ENCODE data around the gene DPF1.

Gene DPF1

GRCh38 chr19:38194061-38194701 lies 29.8 kb downstream of the DPF1 start:
- no peaks in the 10 kb centered on the region for H3K4me1 ChIP-seq (ENCODE audit: insufficient read depth, low read length)
- H3K9me3 ChIP-seq (ENCODE audit: low read length), result no peaks in the 10 kb centered on the region
- no peaks in the 10 kb centered on the region for H3K27me3 ChIP-seq (ENCODE audit: control insufficient read depth in 1 of 2, insufficient read depth in 2 of 2, low read length in 2 of 2)
- no peaks in the 10 kb centered on the region for H3K36me3 ChIP-seq (ENCODE audit: insufficient read depth, low read length)
- no peak overlapping the region for H3K9ac ChIP-seq (ENCODE audit: low read length)
- no peak overlapping the region for H3K4me3 ChIP-seq (ENCODE audit: low read depth in 1 of 2, low read length in 2 of 2)
- H3K27ac ChIP-seq (ENCODE audit: low read depth, low read length), result no peak overlapping the region

GRCh38 chr19:38193445-38193844 lies 30.6 kb downstream of the DPF1 start:
- no peaks in the 10 kb centered on the region for H3K4me1 ChIP-seq (ENCODE audit: insufficient read depth, low read length)
- H3K4me3 ChIP-seq (ENCODE audit: low read depth in 1 of 2, low read length in 2 of 2), result no peak overlapping the region
- no peak overlapping the region for H3K27ac ChIP-seq (ENCODE audit: low read depth, low read length)
- no peaks in the 10 kb centered on the region for H3K9me3 ChIP-seq (ENCODE audit: low read length)
- H3K27me3 ChIP-seq (ENCODE audit: control insufficient read depth in 1 of 2, insufficient read depth in 2 of 2, low read length in 2 of 2), result no peaks in the 10 kb centered on the region
- H3K36me3 ChIP-seq (ENCODE audit: insufficient read depth, low read length), result no peaks in the 10 kb centered on the region
- H3K9ac ChIP-seq (ENCODE audit: low read length), result no peak overlapping the region

GRCh38 chr19:38191747-38192146 lies 32.3 kb downstream of the DPF1 start:
- Histone ChIP-seq H3K36me3 (ENCODE audit: insufficient read depth, low read length) (no peaks in the 10 kb centered on the region), H3K27me3 (ENCODE audit: control insufficient read depth in 1 of 2, insufficient read depth in 2 of 2, low read length in 2 of 2) (no peaks in the 10 kb centered on the region), H3K4me3 (ENCODE audit: low read depth in 1 of 2, low read length in 2 of 2) (no peak overlapping the region), H3K9ac (ENCODE audit: low read length) (no peak overlapping the region), H3K27ac (ENCODE audit: low read depth, low read length) (no peak overlapping the region), H3K9me3 (ENCODE audit: low read length) (no peaks in the 10 kb centered on the region), H3K4me1 (ENCODE audit: insufficient read depth, low read length) (no peaks in the 10 kb centered on the region)

- Histone ChIP-seq H3K27me3 (ENCODE audit: control insufficient read depth in 1 of 2, insufficient read depth in 2 of 2, low read length in 2 of 2) (no peaks in the 10 kb centered on the region), H3K9me3 (ENCODE audit: low read length) (no peaks in the 10 kb centered on the region), H3K4me1 (ENCODE audit: insufficient read depth, low read length) (no peaks in the 10 kb centered on the region), H3K4me3 (ENCODE audit: low read depth in 1 of 2, low read length in 2 of 2) (no peak overlapping the region), H3K36me3 (ENCODE audit: insufficient read depth, low read length) (no peaks in the 10 kb centered on the region), H3K9ac (ENCODE audit: low read length) (no peak overlapping the region), H3K27ac (ENCODE audit: low read depth, low read length) (no peak overlapping the region)
These were observed 33.2 kb downstream of the DPF1 start for GRCh38 chr19:38190793-38191192.

- no peaks in the 10 kb centered on the region for H3K36me3 ChIP-seq (ENCODE audit: insufficient read depth, low read length)
These were observed 34.0 kb downstream of the DPF1 start for GRCh38 chr19:38190061-38190460.

GRCh38 chr19:38185562-38185961 lies 38.5 kb downstream of the DPF1 start:
- Histone ChIP-seq H3K4me3 (ENCODE audit: low read depth in 1 of 2, low read length in 2 of 2) (no peak overlapping the region), H3K9ac (ENCODE audit: low read length) (no peak overlapping the region), H3K4me1 (ENCODE audit: insufficient read depth, low read length) (no peaks in the 10 kb centered on the region), H3K9me3 (ENCODE audit: low read length) (no peaks in the 10 kb centered on the region), H3K36me3 (ENCODE audit: insufficient read depth, low read length) (peaks cover 6% of the 10 kb centered on the region), H3K27me3 (ENCODE audit: control insufficient read depth in 1 of 2, insufficient read depth in 2 of 2, low read length in 2 of 2) (no peaks in the 10 kb centered on the region), H3K27ac (ENCODE audit: low read depth, low read length) (no peak overlapping the region)

More at GRCh38 chr19:38190061-38190460, 34.0 kb downstream of the DPF1 start:
- Histone ChIP-seq H3K9me3 (ENCODE audit: low read length) (no peaks in the 10 kb centered on the region), H3K4me1 (ENCODE audit: insufficient read depth, low read length) (no peaks in the 10 kb centered on the region), H3K4me3 (ENCODE audit: low read depth in 1 of 2, low read length in 2 of 2) (no peak overlapping the region), H3K27me3 (ENCODE audit: control insufficient read depth in 1 of 2, insufficient read depth in 2 of 2, low read length in 2 of 2) (no peaks in the 10 kb centered on the region), H3K27ac (ENCODE audit: low read depth, low read length) (no peak overlapping the region), H3K9ac (ENCODE audit: low read length) (no peak overlapping the region)

GRCh38 chr19:38184815-38185214 lies 39.2 kb downstream of the DPF1 start:
- no peaks in the 10 kb centered on the region for H3K4me1 ChIP-seq (ENCODE audit: insufficient read depth, low read length)
- peaks cover 6% of the 10 kb centered on the region for H3K36me3 ChIP-seq (ENCODE audit: insufficient read depth, low read length)
- H3K4me3 ChIP-seq (ENCODE audit: low read depth in 1 of 2, low read length in 2 of 2), result no peak overlapping the region
- no peaks in the 10 kb centered on the region for H3K27me3 ChIP-seq (ENCODE audit: control insufficient read depth in 1 of 2, insufficient read depth in 2 of 2, low read length in 2 of 2)
- no peak overlapping the region for H3K27ac ChIP-seq (ENCODE audit: low read depth, low read length)
- H3K9me3 ChIP-seq (ENCODE audit: low read length), result no peaks in the 10 kb centered on the region
- no peak overlapping the region for H3K9ac ChIP-seq (ENCODE audit: low read length)

GRCh38 chr19:38183251-38183897 lies 40.6 kb downstream of the DPF1 start:
- Histone ChIP-seq H3K4me3 (ENCODE audit: low read depth in 1 of 2, low read length in 2 of 2) (peak overlapping the region in 1 of 2 donors; percentile 52), H3K4me1 (ENCODE audit: insufficient read depth, low read length) (no peaks in the 10 kb centered on the region), H3K27ac (ENCODE audit: low read depth, low read length) (no peak overlapping the region), H3K9me3 (ENCODE audit: low read length) (no peaks in the 10 kb centered on the region), H3K9ac (ENCODE audit: low read length) (no peak overlapping the region), H3K27me3 (ENCODE audit: control insufficient read depth in 1 of 2, insufficient read depth in 2 of 2, low read length in 2 of 2) (no peaks in the 10 kb centered on the region), H3K36me3 (ENCODE audit: insufficient read depth, low read length) (peaks cover 6% of the 10 kb centered on the region)

GRCh38 chr19:38182536-38183210 lies 41.3 kb downstream of the DPF1 start:
- peaks cover 6% of the 10 kb centered on the region for H3K36me3 ChIP-seq (ENCODE audit: insufficient read depth, low read length)
- no peaks in the 10 kb centered on the region for H3K4me1 ChIP-seq (ENCODE audit: insufficient read depth, low read length)
- no peaks in the 10 kb centered on the region for H3K27me3 ChIP-seq (ENCODE audit: control insufficient read depth in 1 of 2, insufficient read depth in 2 of 2, low read length in 2 of 2)
- H3K4me3 ChIP-seq (ENCODE audit: low read depth in 1 of 2, low read length in 2 of 2), result no peak overlapping the region
- H3K27ac ChIP-seq (ENCODE audit: low read depth, low read length), result no peak overlapping the region
- H3K9me3 ChIP-seq (ENCODE audit: low read length), result no peaks in the 10 kb centered on the region
- H3K9ac ChIP-seq (ENCODE audit: low read length), result no peak overlapping the region

GRCh38 chr19:38180071-38180470 lies 44.0 kb downstream of the DPF1 start:
- Histone ChIP-seq H3K4me3 (ENCODE audit: low read depth in 1 of 2, low read length in 2 of 2) (no peak overlapping the region), H3K9me3 (ENCODE audit: low read length) (no peaks in the 10 kb centered on the region), H3K4me1 (ENCODE audit: insufficient read depth, low read length) (no peaks in the 10 kb centered on the region)

GRCh38 chr19:38175422-38175821 lies 48.6 kb downstream of the DPF1 start:
- Histone ChIP-seq H3K27ac (ENCODE audit: low read depth, low read length) (no peak overlapping the region), H3K27me3 (ENCODE audit: control insufficient read depth in 1 of 2, insufficient read depth in 2 of 2, low read length in 2 of 2) (no peaks in the 10 kb centered on the region), H3K4me1 (ENCODE audit: insufficient read depth, low read length) (no peaks in the 10 kb centered on the region), H3K36me3 (ENCODE audit: insufficient read depth, low read length) (no peaks in the 10 kb centered on the region), H3K9me3 (ENCODE audit: low read length) (no peaks in the 10 kb centered on the region), H3K4me3 (ENCODE audit: low read depth in 1 of 2, low read length in 2 of 2) (no peak overlapping the region), H3K9ac (ENCODE audit: low read length) (no peak overlapping the region)

More at GRCh38 chr19:38180071-38180470, 44.0 kb downstream of the DPF1 start:
- Histone ChIP-seq H3K27me3 (ENCODE audit: control insufficient read depth in 1 of 2, insufficient read depth in 2 of 2, low read length in 2 of 2) (no peaks in the 10 kb centered on the region), H3K9ac (ENCODE audit: low read length) (no peak overlapping the region), H3K27ac (ENCODE audit: low read depth, low read length) (no peak overlapping the region), H3K36me3 (ENCODE audit: insufficient read depth, low read length) (peaks cover 6% of the 10 kb centered on the region)
